ENCODE results near the gene LETM1. TPM values are rescaled to one million over a fixed set of nuclear protein-coding genes. Genes with fewer than 3 reads are reported as not detected.

The LETM1 gene
- total and polyA plus RNA-seq, 2 donors (not counting 3 experiments of a cell fraction or from before 2014, with no cell fraction given) = 25.6 to 62.5 TPM

DNA sequence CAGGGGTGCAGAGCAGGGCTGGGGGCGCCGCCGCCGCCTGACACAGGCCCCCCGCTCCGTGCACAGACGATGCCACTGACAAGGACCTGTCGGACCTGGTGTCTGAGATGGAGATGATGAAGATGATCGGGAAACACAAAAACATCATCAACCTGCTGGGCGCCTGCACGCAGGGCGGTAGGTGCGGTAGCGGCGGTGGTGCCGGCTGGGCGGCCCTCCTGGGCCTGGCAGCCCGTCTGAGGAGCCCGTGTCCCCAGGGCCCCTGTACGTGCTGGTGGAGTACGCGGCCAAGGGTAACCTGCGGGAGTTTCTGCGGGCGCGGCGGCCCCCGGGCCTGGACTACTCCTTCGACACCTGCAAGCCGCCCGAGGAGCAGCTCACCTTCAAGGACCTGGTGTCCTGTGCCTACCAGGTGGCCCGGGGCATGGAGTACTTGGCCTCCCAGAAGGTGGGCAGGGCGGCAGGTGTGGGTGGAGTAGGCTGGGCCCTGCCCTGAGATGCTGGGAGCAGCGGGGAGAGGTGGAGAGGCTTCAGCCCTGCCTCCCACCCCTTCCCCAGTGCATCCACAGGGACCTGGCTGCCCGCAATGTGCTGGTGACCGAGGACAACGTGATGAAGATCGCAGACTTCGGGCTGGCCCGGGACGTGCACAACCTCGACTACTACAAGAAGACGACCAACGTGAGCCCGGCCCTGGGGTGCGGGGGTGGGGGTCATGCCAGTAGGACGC, 50.3 kb downstream of the LETM1 start:
- Histone ChIP-seq H3K79me2 (ENCODE audit: control insufficient read depth, insufficient read depth, low read length) (no peaks in the 10 kb centered on the region), H3K4me2 (ENCODE audit: insufficient read depth, low read length) (no peak overlapping the region), H4K20me1 (replicated peaks; ENCODE audit: control insufficient read depth, extremely low read depth, insufficient read depth, low read length) (no peaks in the 10 kb centered on the region), H3K9me1 (replicated peaks; ENCODE audit: control insufficient read depth, extremely low read depth, insufficient read depth, low read length) (no peaks in the 10 kb centered on the region), H3K9me3 (replicated peaks; ENCODE audit: control insufficient read depth, insufficient read depth, low read length) (no peaks in the 10 kb centered on the region), H3K27me3 (ENCODE audit: control insufficient read depth in 2 of 2, insufficient read depth in 2 of 2, low read length in 2 of 2) (no peaks in the 10 kb centered on the region), H3K27ac (ENCODE audit: insufficient read depth, low read depth, low read length) (no peak overlapping the region), H3K4me1 (ENCODE audit: control insufficient read depth, extremely low read depth, insufficient read depth, low read length) (no peaks in the 10 kb centered on the region), H2AFZ (ENCODE audit: low read depth, low read length) (no peak overlapping the region), H3K36me3 (ENCODE audit: control insufficient read depth in 2 of 2, extremely low read depth in 1 of 2, insufficient read depth in 2 of 2, low read length in 2 of 2) (no peaks in the 10 kb centered on the region), H3K4me3 (replicated peaks in 1 of 3; ENCODE audit: insufficient read depth in 1 of 3, low read depth in 1 of 3, low read length in 3 of 3) (no peak overlapping the region), H3K9ac (replicated peaks; ENCODE audit: extremely low read depth, insufficient read depth, low read length) (no peak overlapping the region)
- ChIA-PET POLR2A (no interaction called here), CTCF (no interaction called here)
- intact Hi-C loops (cut with micrococcal nuclease) (no loop called here), dilution Hi-C loops (cut with MboI; ENCODE audit: extremely low pct_ligation_motif_present, low sequenced_read_pairs) (no loop called here)
- DNase-seq (ENCODE audit: low read depth, low spot score) = no peak
- no peak for FAIRE-seq
- no peak for TF ChIP-seq MYC (IDR thresholded peaks at IDR 0.05; ENCODE audit: low read depth, low read length)
- no peak for TF ChIP-seq POLR2A (IDR thresholded peaks at IDR 0.05; ENCODE audit: low read depth, low read length)
- TF ChIP-seq EZH2 (IDR thresholded peaks at IDR 0.05; ENCODE audit: borderline replicate concordance, low read depth, low read length, severe bottlenecking) = no peak
- no peak for TF ChIP-seq POLR2AphosphoS5 (IDR thresholded peaks at IDR 0.05; ENCODE audit: insufficient read depth, low read depth, low read length)
- BruUV-seq (replicated peaks) = no TSS peak

DNA sequence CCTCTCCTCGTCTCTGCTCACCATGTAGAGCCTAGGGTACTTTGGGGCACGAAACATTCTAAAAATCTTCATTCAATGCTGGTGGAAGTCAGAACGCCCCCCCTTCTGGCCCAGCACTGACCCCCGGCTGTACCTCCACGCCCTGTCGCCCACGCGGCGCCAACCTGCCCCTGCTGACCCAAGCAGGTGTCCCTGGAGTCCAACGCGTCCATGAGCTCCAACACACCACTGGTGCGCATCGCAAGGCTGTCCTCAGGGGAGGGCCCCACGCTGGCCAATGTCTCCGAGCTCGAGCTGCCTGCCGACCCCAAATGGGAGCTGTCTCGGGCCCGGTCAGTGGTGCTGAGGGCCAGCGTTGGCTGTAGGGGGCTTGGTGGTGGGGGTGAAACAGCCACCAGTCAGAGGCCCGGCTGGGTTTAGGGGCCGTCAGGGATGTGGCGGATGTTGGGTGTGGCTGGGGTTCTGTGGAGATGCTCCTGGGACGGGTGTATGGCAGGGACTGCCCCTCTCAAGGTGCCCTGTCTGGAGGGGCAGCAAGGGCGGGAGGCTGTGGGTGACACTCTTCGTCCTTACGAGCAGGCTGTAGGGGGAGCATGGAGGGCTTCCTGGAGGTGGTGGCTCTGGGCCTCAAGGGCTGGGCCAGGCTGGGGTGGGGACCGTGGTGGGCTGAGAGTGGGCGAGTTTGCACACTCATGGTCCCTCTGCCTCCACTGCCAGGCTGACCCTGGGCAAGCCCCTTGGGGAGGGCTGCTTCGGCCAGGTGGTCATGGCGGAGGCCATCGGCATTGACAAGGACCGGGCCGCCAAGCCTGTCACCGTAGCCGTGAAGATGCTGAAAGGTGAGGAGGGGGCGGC, 51.1 kb downstream of the LETM1 start:
- Histone ChIP-seq H4K20me1 (replicated peaks; ENCODE audit: control insufficient read depth, extremely low read depth, insufficient read depth, low read length) (no peaks in the 10 kb centered on the region), H3K4me3 (replicated peaks in 1 of 3; ENCODE audit: insufficient read depth in 1 of 3, low read depth in 1 of 3, low read length in 3 of 3) (no peak overlapping the region), H3K9ac (replicated peaks; ENCODE audit: extremely low read depth, insufficient read depth, low read length) (no peak overlapping the region), H3K27me3 (ENCODE audit: control insufficient read depth in 2 of 2, insufficient read depth in 2 of 2, low read length in 2 of 2) (no peaks in the 10 kb centered on the region), H3K4me2 (ENCODE audit: insufficient read depth, low read length) (no peak overlapping the region), H3K79me2 (ENCODE audit: control insufficient read depth, insufficient read depth, low read length) (no peaks in the 10 kb centered on the region), H2AFZ (ENCODE audit: low read depth, low read length) (no peak overlapping the region), H3K4me1 (ENCODE audit: control insufficient read depth, extremely low read depth, insufficient read depth, low read length) (no peaks in the 10 kb centered on the region), H3K9me1 (replicated peaks; ENCODE audit: control insufficient read depth, extremely low read depth, insufficient read depth, low read length) (no peaks in the 10 kb centered on the region), H3K27ac (ENCODE audit: insufficient read depth, low read depth, low read length) (no peak overlapping the region), H3K36me3 (ENCODE audit: control insufficient read depth in 2 of 2, extremely low read depth in 1 of 2, insufficient read depth in 2 of 2, low read length in 2 of 2) (no peaks in the 10 kb centered on the region), H3K9me3 (replicated peaks; ENCODE audit: control insufficient read depth, insufficient read depth, low read length) (no peaks in the 10 kb centered on the region)
- ChIA-PET CTCF (interaction anchor here (0.7 to 1.2 kb wide), 2 partner anchors 37 to 56 kb away, joined by 3 to 9 read pairs; no protein-coding TSS in a partner anchor), POLR2A (no interaction called here)
- DNase-seq (ENCODE audit: low read depth, low spot score) = no peak
- BruUV-seq (replicated peaks) = no TSS peak
- FAIRE-seq = no peak
- intact Hi-C loops (cut with micrococcal nuclease) = no loop called here
- TF ChIP-seq JUN (IDR thresholded peaks at IDR 0.05; ENCODE audit: borderline replicate concordance, insufficient read depth, insufficient read length, low read depth) (no peak), POLR2AphosphoS5 (IDR thresholded peaks at IDR 0.05; ENCODE audit: insufficient read depth, low read depth, low read length) (no peak), GATA2 (IDR thresholded peaks at IDR 0.05; ENCODE audit: insufficient read depth, insufficient read length, low read depth, low read length) (no peak), FOS (IDR thresholded peaks at IDR 0.05; ENCODE audit: borderline replicate concordance, insufficient read depth, low read length) (no peak), EZH2 (IDR thresholded peaks at IDR 0.05; ENCODE audit: borderline replicate concordance, low read depth, low read length, severe bottlenecking) (no peak), POLR2A (IDR thresholded peaks at IDR 0.05; ENCODE audit: low read depth, low read length) (no peak), MYC (IDR thresholded peaks at IDR 0.05; ENCODE audit: low read depth, low read length) (no peak)
- TF ChIP-seq, protein P1, sequence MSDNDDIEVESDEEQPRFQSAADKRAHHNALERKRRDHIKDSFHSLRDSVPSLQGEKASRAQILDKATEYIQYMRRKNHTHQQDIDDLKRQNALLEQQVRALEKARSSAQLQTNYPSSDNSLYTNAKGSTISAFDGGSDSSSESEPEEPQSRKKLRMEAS (IDR thresholded peaks at IDR 0.05; ENCODE audit: insufficient read depth, insufficient read length) = no peak
- TF ChIP-seq, protein P2, sequence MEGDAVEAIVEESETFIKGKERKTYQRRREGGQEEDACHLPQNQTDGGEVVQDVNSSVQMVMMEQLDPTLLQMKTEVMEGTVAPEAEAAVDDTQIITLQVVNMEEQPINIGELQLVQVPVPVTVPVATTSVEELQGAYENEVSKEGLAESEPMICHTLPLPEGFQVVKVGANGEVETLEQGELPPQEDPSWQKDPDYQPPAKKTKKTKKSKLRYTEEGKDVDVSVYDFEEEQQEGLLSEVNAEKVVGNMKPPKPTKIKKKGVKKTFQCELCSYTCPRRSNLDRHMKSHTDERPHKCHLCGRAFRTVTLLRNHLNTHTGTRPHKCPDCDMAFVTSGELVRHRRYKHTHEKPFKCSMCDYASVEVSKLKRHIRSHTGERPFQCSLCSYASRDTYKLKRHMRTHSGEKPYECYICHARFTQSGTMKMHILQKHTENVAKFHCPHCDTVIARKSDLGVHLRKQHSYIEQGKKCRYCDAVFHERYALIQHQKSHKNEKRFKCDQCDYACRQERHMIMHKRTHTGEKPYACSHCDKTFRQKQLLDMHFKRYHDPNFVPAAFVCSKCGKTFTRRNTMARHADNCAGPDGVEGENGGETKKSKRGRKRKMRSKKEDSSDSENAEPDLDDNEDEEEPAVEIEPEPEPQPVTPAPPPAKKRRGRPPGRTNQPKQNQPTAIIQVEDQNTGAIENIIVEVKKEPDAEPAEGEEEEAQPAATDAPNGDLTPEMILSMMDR (IDR thresholded peaks at IDR 0.05; ENCODE audit: extremely low read depth in 1 of 2, insufficient read depth in 1 of 2, low read depth in 1 of 2, low read length in 2 of 2) = no peak
- dilution Hi-C loops (cut with MboI; ENCODE audit: extremely low pct_ligation_motif_present, low sequenced_read_pairs) = no loop called here

All from endothelial cell of umbilical vein (primary cell).